ENCODE data around the gene PAXX. TPM values are rescaled to one million over a fixed set of nuclear protein-coding genes. Genes with fewer than 3 reads are reported as not detected.

Gene PAXX
- total and polyA plus RNA-seq, 2 donors (not counting 1 experiment from before 2014, with no cell fraction given): 74.8 to 167 TPM

GRCh38 chr9:137009938-137010732 lies 17.9 kb downstream of the PAXX start:
- intact Hi-C loops (cut with micrococcal nuclease): no loop called here
- TF ChIP-seq CTCF (IDR thresholded peaks at IDR 0.05) (no peak), EZH2 (IDR thresholded peaks at IDR 0.05; ENCODE audit: borderline replicate concordance, insufficient read depth, low read depth, low read length, poor library complexity, severe bottlenecking) (no peak)

GRCh38 chr9:137011156-137011555 lies 18.9 kb downstream of the PAXX start:
- no peaks in the 10 kb centered on the region for H3K27me3 Mint-ChIP-seq
- ATAC-seq (ENCODE audit: low read depth) (no peak), DNase-seq (no peak)
- no peak overlapping the region for H3K9ac ChIP-seq (ENCODE audit: low read length)
- H3K27ac Mint-ChIP-seq: no peak overlapping the region
- ChIA-PET CTCF (no interaction called here), POLR2A (interaction anchor here (0.6 to 0.9 kb wide), 2 partner anchors 18 to 250 kb away, joined by 3 to 10 read pairs; no protein-coding TSS in a partner anchor)
- WGBS (ENCODE audit: insufficient coverage): 93% methylated on average over 19 of the region's 24 CpGs
- no peaks in the 10 kb centered on the region for H3K27me3 ChIP-seq (replicated peaks in 1 of 4; ENCODE audit: control extremely low read depth in 1 of 4, control insufficient read depth in 3 of 4, insufficient read depth in 4 of 4, low read length in 3 of 4)
- H3K79me2 ChIP-seq (ENCODE audit: control insufficient read depth, insufficient read depth, low read length): no peaks in the 10 kb centered on the region
- no peak overlapping the region for H3K4me2 ChIP-seq (replicated peaks; ENCODE audit: low read depth, low read length, poor library complexity, severe bottlenecking)
- H3K36me3 ChIP-seq (replicated peaks in 1 of 2; ENCODE audit: control extremely low read depth in 1 of 2, control insufficient read depth in 1 of 2, extremely low read depth in 1 of 2, insufficient read depth in 2 of 2, low read length in 1 of 2): peaks cover 0 to 1% of the 10 kb centered on the region in 2 experiments
- H3K4me1 ChIP-seq (ENCODE audit: control insufficient read depth in 2 of 2, insufficient read depth in 2 of 2, low read length in 2 of 2): no peaks in the 10 kb centered on the region
- H4K20me1 ChIP-seq (ENCODE audit: control insufficient read depth, insufficient read depth, low read length, poor library complexity, severe bottlenecking): no peaks in the 10 kb centered on the region
- H3K4me1 Mint-ChIP-seq: no peaks in the 10 kb centered on the region
- no peak overlapping the region for H2AFZ ChIP-seq (ENCODE audit: insufficient read depth, low read depth, low read length, poor library complexity, severe bottlenecking)
- no peaks in the 10 kb centered on the region for H3K9me3 ChIP-seq (ENCODE audit: control extremely low read depth in 1 of 3, control insufficient read depth in 2 of 3, insufficient read depth in 1 of 3, low read length in 2 of 3)
- no peak overlapping the region for H3K27ac ChIP-seq (ENCODE audit: low read length in 2 of 2)
- H3K4me3 ChIP-seq (ENCODE audit: control extremely low read depth in 1 of 5, extremely low read depth in 1 of 5, insufficient read depth in 1 of 5, low read depth in 2 of 5, low read length in 4 of 5): no peak overlapping the region
- H3K4me3 Mint-ChIP-seq: no peak overlapping the region
- intact Hi-C loops (cut with micrococcal nuclease): no loop called here
- TF ChIP-seq EZH2 (IDR thresholded peaks at IDR 0.05; ENCODE audit: borderline replicate concordance, insufficient read depth, low read depth, low read length, poor library complexity, severe bottlenecking): no peak
- no peak for TF ChIP-seq CTCF (IDR thresholded peaks at IDR 0.05)
- H3K9me3 Mint-ChIP-seq (ENCODE audit: insufficient read depth): no peaks in the 10 kb centered on the region

More at GRCh38 chr9:137009938-137010732, 17.9 kb downstream of the PAXX start:
- H3K4me3 ChIP-seq (ENCODE audit: control extremely low read depth in 1 of 5, extremely low read depth in 1 of 5, insufficient read depth in 1 of 5, low read depth in 2 of 5, low read length in 4 of 5): no peak overlapping the region
- ATAC-seq (ENCODE audit: low read depth) (no peak), DNase-seq (no peak)
- H3K9ac ChIP-seq (ENCODE audit: low read length): no peak overlapping the region
- H3K79me2 ChIP-seq (ENCODE audit: control insufficient read depth, insufficient read depth, low read length): no peaks in the 10 kb centered on the region
- H3K27me3 ChIP-seq (replicated peaks in 1 of 4; ENCODE audit: control extremely low read depth in 1 of 4, control insufficient read depth in 3 of 4, insufficient read depth in 4 of 4, low read length in 3 of 4): no peaks in the 10 kb centered on the region
- H2AFZ ChIP-seq (ENCODE audit: insufficient read depth, low read depth, low read length, poor library complexity, severe bottlenecking): no peak overlapping the region
- H3K4me1 Mint-ChIP-seq: no peaks in the 10 kb centered on the region
- no peaks in the 10 kb centered on the region for H4K20me1 ChIP-seq (ENCODE audit: control insufficient read depth, insufficient read depth, low read length, poor library complexity, severe bottlenecking)
- 96% methylated on average over 41 of the region's 49 CpGs for WGBS (ENCODE audit: insufficient coverage)
- no peak overlapping the region for H3K27ac ChIP-seq (ENCODE audit: low read length in 2 of 2)
- H3K4me2 ChIP-seq (replicated peaks; ENCODE audit: low read depth, low read length, poor library complexity, severe bottlenecking): no peak overlapping the region
- no peaks in the 10 kb centered on the region for H3K4me1 ChIP-seq (ENCODE audit: control insufficient read depth in 2 of 2, insufficient read depth in 2 of 2, low read length in 2 of 2)
- H3K27me3 Mint-ChIP-seq: no peaks in the 10 kb centered on the region
- H3K27ac Mint-ChIP-seq: no peak overlapping the region
- no peaks in the 10 kb centered on the region for H3K9me3 ChIP-seq (ENCODE audit: control extremely low read depth in 1 of 3, control insufficient read depth in 2 of 3, insufficient read depth in 1 of 3, low read length in 2 of 3)
- POLR2A ChIA-PET: interaction anchor here (0.6 kb wide), 1 partner anchor 66 kb away, joined by 3 read pairs; no protein-coding TSS in a partner anchor
- no peak overlapping the region for H3K4me3 Mint-ChIP-seq
- no peaks in the 10 kb centered on the region for H3K9me3 Mint-ChIP-seq (ENCODE audit: insufficient read depth)
- peaks cover 0 to 1% of the 10 kb centered on the region in 2 experiments for H3K36me3 ChIP-seq (replicated peaks in 1 of 2; ENCODE audit: control extremely low read depth in 1 of 2, control insufficient read depth in 1 of 2, extremely low read depth in 1 of 2, insufficient read depth in 2 of 2, low read length in 1 of 2)
- CTCF ChIA-PET: no interaction called here
